T-helper 9 cell (primary cell): ENCODE data around the gene KCNF1.
"Not testable (repeated sequence)": the region's sequence is repeated elsewhere in the genome, so short reads cannot be mapped to it uniquely, and the experiment has no call there.

Experiments used
- DNase-seq: peaks from one replicate; pipeline ENCODE4 v3.0.0-alpha.2; 2020

The KCNF1 gene

DNA sequence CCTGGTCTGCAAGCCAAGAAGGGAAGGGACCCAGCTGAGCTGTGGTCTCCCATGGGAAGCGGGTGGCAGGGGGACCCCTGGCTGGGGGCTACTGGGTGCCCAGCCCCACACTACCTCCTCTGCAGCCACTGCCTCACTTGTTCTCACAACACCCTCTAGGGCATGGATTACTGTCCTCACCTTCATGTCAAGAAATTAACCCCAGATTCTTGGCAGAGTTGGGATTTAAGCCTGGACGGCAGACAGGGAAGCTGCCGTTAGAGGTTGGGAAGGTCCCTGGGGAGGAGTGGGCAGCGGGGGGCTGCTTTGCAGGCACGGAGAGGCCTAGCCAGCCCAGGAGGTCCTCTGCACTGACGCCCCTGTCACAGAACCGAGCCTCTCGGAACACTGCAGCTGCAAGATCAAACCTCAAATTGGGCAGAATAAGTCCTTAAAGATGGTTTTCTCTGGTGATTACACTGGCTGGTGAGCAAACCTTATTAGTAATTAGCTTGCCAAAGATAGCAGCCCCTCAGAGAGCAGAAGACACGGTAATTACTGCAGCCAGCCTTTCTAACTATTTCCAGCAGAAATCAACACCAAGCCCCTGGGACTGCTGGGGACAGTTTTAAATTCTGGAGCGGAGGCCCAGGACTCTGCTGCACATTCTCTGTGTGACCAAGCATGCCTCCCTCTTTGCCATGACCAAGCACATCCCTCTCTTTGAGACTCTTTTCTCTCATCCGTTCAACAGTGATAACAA, 35.9 kb downstream of the KCNF1 start:
- no peak for DNase-seq

DNA sequence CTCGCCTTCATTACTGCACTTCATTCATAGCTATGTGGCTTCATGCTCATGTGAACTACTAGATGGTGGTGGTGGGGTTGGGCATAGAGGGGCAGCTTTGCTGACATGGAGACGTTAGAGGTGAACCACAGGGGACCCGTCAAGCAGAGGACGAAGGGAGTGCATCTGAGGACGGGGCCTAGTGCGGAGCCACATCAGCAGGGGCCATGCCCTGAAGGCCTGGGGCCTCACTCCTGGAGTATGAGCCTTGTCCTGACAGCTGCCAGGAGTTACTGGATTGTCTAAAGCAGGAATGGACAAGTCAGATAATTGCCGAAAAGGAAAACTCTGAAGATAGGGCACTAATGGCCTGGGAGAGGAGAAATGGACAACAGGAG, 36.4 kb downstream of the KCNF1 start:
- no peak for DNase-seq

DNA sequence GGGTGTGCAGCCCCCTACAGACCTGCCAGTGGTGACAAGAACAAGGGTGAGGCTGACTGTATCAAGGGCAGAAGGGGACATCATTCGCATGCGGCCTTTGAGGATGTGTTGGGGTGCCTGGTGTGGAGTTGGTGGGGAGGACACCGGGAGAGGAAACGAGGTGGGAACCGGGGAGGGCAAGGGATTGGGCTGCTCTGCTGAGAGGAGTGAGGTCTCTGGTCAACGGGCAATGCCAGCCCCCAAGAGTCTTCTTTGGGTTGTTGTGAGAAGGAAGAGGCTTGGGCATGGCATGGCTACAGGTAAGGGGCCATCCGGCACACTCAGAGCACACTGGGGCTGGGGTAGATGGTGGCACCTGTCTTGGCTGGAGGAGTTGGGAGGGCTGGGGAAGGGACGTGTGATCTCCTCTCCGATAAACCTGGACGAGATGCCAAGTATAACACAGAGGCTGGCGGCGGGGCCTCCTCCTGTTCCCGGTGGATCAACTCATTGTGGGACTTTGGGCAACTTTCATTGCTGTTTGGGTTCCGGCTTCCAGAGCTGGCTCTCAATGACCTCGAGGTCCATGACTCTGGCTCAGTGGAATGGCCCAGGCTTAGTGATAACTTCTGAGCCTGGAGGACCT, 37.0 kb downstream of the KCNF1 start:
- DNase-seq, result no peak

DNA sequence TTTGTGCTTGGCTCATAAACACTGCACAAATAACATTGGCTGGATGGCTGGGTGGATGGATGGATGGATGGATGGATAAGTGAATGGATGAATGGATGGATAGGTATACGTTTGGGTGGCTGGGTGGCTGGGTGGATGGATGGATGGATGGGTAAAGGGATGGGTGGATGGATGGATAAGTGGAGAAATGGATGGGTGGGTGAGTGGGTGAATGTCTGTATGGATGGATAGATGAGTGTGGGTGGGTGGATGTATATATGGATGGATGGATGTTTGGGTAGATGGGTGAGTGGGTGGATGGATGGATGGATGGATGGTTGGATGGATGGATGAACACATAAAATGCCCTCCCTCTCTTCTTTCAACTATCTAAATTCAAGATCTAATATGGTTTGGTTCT, 38.1 kb downstream of the KCNF1 start:
- no peak for DNase-seq

DNA sequence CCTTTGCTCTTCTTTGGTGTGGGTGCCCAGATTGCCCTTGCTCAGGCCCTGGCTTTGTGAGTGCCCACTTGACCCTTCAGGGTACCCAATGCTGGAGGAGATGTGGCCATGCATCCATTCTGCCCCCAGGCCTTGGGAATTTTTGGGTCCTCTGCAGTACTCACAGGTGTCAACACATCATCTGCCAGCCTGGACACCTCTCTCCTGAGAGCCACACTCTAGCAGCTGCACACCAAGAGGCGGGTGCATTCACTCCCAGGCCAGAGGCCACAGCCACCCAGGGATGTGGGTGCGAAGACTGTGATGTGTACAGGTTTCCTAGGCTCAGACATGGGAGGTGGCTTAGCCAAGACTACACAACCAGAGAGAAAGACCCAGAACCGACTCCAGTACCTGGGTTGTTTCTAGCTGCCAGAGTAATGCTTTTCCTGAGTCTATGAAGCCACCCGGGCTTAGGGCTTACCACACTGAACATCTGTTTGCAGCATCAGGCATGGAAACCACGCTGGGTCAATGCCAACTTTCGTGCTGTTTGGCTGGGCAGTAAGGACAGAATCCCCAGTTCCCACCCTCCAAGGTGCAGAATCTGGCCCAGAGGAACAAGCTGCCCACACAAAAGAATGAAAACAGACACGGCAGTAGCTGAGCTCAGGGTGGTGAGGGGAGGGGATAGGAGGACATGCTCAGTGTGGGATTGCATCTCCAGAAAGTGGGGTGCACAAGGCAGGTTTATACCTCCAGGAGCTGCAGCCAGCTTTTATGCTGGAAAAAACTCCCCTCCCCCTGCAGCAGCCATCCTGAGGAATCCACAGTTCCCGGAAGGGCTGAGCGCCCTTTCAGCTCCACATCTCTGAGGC, 40.1 kb downstream of the KCNF1 start:
- DNase-seq, result no peak

DNA sequence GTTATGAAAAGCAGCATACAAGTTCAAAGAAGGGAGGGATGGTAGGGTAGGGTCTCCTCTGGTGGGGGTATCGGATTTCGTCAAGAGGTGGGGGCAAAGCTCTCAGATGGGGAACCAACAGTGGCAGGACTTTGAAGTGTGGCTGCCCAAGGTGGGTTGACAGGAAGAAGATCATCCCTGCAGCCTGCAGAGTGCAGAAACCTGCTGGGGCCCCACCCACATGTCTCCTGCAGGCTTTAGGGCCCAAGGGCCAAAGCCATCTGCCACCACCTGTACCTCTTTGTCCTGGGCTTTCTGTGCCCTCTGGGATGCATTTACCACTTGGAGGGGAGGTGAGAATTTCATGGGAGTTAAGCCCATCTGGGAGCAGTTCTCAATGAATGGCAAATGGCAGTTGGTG, 42.7 kb downstream of the KCNF1 start:
- DNase-seq, result no peak

DNA sequence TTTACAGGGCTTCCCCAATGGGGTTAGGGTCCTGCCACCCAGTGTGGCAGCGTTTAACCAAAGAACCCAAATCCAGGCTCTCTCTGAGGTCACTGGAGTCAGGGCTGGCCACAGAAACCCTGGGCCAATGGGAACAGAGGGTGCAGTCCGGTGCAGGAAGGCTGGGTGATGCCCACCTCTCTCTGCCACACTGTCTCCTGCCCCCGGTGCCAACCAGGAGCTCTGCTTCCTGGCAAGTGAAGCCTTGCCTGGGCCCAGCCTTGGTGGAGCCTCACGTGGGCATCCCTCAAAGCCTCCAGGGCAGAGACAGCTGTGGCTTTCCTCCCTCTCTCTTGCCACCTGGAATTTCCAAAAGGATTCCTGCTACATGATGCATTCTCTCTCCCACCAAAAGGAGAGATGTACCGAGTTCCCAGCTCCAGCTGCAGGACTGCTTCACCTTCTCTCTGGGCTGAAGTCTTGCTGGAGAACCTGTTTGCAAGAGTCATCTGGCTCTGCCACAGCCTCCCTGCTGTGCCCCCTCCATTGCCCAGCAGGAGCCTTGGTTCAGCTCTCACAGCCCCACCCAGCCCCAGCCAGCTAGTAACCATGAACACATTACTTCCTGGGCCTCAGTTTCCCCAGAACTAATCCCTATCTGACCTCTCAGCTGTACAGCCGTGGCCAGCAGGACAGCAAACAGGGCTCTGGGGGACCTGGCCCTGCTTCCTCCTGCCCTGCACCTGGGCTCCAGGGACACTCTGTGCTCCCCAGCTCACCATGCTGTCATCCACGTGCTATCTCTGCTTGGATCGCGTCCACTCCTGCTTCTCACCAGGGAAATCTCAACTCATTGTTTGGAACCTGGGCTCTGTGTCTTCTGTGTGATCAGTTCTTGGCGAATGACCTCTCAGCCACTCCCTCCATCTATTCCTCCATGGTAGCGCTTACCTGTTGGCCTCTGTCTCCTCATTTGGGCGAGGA, 43.4 kb downstream of the KCNF1 start:
- no peak for DNase-seq

DNA sequence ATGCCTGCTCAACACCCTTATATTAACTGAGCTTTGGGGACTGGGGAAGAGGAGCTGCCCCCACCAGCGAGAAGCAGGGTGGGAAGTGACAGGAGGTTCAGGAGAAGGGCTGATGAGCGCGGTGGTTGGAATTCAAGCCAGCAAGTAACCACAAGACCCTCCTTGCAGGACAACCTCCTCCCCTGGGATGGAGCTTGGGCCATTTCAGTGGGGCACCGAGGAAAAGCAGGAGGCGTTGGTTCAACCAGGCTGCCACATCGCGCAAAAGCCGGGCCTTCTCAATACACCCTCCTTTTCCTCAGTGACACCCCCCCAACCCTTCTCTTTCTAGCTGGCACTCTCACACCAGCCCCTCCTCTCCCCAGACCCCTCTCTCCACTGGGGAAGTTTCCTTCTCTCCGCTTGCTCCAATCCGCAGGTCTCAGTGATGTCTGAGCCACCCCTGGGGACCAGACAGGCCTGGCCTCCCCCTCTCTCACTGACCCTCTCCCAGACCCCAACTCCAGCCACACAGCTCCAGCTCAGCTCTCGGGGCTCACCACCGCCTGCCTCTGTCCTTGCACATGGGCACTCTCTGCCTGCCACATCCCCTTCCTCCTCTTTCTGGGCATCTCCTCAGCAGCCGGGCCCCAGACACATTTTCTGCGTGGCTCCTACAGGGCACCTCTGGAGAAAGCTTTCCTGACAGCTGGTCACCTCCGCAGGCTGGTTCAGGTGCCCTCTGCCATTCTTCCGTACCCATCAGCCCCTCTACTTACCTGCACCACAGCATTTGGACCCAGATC, 44.5 kb downstream of the KCNF1 start:
- DNase-seq, result no peak

DNA sequence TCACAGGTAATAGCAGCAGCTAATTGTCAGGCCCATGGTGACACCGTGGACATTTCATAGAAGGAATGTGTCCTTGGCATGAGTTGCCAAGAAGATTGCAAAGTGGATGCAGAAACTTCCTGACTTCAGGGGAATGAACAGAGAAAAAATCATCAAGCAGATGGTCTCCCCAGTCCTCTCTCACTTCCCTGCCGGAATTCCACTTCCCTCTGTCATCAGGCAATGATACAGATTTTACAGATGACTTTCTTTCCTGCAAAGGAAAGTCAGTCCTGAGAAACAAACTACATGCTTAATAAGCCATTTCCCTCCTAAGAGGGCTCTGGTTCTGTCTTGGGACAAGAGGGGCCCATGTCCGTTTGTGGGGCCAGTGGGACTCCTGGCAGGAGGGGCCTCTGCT, 45.7 kb downstream of the KCNF1 start:
- DNase-seq, result no peak

DNA sequence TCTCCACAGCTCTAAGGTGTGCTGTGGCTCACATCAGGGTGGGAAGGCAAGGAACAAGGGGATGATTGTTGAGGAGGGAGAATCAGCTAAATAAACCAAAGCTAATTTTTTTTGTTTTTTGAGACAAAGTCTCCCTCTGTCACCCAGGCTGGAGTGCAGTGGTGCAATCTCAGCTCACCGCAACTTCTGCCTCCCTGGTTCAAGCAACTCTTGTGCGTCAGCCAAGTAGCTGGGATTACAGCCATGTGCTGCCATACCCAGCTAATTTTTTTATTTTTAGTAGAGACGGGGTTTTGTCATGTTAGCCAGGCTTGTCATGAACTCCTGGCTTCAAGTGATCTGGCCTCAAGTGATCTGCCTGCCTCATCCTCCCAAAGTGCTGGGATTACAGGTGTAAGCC, 46.7 kb downstream of the KCNF1 start:
- DNase-seq, result not testable (repeated sequence)

DNA sequence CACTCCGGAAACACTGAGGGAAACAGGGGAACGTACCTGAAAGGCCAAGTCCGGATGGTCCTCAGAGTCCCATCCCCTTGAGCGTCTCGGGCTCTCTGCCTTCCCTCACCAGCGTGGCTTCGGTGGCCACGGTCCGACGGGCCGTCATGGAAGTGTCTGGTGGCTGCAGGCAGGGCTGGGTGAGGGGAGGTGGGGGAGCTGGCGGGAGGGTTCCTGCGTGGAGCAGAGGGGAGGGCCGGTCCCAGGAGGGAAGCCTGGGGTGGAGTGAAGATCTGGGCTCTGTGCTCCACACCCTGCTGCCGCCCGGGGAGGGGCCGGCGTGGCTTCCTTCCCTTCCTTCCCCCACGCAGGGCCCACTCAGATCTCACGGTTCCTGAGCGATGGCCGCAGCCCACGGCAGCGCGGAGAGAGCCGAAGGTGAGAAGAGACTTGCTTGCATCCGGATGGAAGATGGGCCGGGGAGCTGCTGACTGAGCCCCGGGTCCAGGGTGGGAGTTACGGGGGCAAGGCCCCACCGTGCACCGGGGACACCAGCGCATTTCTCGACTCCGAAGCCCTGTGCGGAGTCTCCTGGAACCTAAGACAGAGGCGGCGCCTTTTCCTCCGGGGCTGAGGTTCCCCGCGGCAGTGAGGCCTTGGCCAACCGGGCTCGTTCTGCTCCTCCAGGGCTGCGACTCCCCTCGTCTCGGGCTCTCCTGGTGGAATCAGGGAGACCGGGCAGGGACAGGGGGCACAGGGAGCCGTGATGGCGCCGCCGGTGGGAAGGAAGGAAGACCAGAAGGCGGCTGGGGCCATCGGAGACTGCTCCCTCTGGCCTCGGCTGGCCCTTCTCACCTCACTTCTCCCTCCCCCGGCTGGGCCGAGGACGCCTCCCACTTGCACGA, 49.1 kb downstream of the KCNF1 start:
- no peak for DNase-seq

DNA sequence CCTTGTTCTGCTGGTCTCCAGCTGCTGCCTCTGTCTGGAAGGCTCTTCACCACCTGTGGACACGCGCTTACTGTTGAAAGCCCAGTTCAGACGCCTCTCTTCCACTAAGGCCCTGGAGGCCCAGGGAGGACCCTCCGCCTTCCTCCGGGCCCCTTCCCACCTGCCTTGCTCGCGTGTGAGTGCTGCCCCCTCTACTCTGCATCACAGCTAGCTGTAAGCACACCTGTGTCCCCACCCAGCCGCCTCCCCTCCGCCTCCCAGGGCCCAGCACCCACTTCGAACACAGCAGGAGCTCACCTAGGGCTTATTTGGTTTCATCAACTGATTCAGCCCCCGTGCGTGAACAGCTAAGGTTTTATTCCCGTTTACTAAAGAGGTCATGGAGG, 49.7 kb downstream of the KCNF1 start:
- no peak for DNase-seq

DNA sequence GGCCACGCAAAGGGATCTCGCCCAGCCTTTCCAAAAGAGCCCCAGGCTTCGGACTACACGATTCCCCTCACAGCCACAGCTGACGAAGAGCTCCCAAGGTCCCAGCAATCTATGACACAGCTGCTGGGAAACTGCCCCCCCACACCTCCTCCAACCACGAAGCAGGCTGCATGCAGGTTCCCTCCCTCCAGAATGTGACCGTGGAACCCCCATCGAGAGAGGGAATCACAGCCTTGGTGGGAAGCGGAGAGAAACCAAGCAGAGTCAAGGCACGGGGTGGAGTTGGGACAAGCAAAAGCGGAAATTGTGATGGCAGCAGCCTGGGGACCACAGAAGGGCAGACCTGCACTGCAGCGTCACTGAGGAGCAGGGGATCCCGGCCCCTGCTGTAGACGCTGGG, 50.3 kb downstream of the KCNF1 start:
- DNase-seq, result no peak

DNA sequence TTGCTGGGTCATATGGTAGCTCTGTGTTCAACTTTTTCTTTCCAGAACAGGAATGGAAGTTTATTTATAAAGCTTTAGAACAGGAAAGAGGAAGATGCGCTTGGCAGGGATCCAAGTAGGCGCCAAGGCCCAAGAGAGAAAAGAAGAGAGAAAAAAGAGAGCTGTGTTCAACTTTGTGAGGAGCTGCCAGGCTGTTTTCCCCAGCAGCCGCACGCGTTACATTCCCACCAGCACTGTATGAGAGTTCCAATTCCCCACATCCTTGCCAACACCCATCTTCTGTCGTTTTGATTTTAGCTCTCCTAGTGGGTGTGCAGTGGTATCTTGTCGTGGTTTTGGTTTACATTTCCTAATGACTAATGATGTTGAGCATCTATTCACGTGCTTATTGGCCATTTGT, 51.4 kb downstream of the KCNF1 start:
- no peak for DNase-seq
